ENCODE results near the gene ATP13A1. TPM values are rescaled to one million over a fixed set of nuclear protein-coding genes. Genes with fewer than 3 reads are reported as not detected.

ATP13A1 gene
- total and polyA plus RNA-seq, 7 donors = 6.6 to 145 (median 55.5) TPM

GRCh38 chr19:19626516-19627472, 36.7 kb downstream of the ATP13A1 start:
- H3K9me3 ChIP-seq = no peaks in the 10 kb centered on the region
- WGBS, 2 donors = 94 to 95% methylated on average over 48 of the region's 48 CpGs
- peaks cover 9 to 31% (median 15%) of the 10 kb centered on the region in 3 donors for H3K27me3 ChIP-seq
- TF ChIP-seq POLR2AphosphoS5 (IDR thresholded peaks at IDR 0.05) (no peak), CTCF (IDR thresholded peaks at IDR 0.05) (no peak), EP300 (IDR thresholded peaks at IDR 0.05) (no peak), POLR2A (IDR thresholded peaks at IDR 0.05) (no peak)
- intact Hi-C loops (cut with DNase I) = no loop called here
- DNase-seq = no peak
- H3K36me3 ChIP-seq = no peaks in the 10 kb centered on the region
- H3K4me1 ChIP-seq = peaks cover 0 to 15% (median 14%) of the 10 kb centered on the region in 4 donors
- no peak overlapping the region for H3K4me3 ChIP-seq
- no peak overlapping the region for H3K27ac ChIP-seq

- TF ChIP-seq POLR2A (IDR thresholded peaks at IDR 0.05) = no peak
- no peak for TF ChIP-seq POLR2AphosphoS5 (IDR thresholded peaks at IDR 0.05)
- TF ChIP-seq CTCF (IDR thresholded peaks at IDR 0.05) = no peak
- TF ChIP-seq EP300 (IDR thresholded peaks at IDR 0.05) = no peak
- 96% methylated on average over 19 of the region's 19 CpGs for WGBS, 2 donors
- Histone ChIP-seq H3K36me3 (no peaks in the 10 kb centered on the region), H3K4me3 (no peak overlapping the region), H3K27me3 (peaks cover 9 to 34% (median 15%) of the 10 kb centered on the region in 3 donors), H3K9me3 (no peaks in the 10 kb centered on the region), H3K27ac (no peak overlapping the region), H3K4me1 (peaks cover 0 to 15% (median 14%) of the 10 kb centered on the region in 4 donors)
- intact Hi-C loops (cut with DNase I) = no loop called here
- no peak for DNase-seq
These were observed 39.4 kb downstream of the ATP13A1 start for GRCh38 chr19:19624032-19624570.

- Histone ChIP-seq H3K27me3 (peaks cover 9 to 35% (median 15%) of the 10 kb centered on the region in 3 donors), H3K4me3 (no peak overlapping the region), H3K4me1 (peaks cover 0 to 17% (median 10%) of the 10 kb centered on the region in 4 donors), H3K9me3 (no peaks in the 10 kb centered on the region), H3K36me3 (no peaks in the 10 kb centered on the region), H3K27ac (no peak overlapping the region)
- no peak for DNase-seq
- WGBS, 2 donors = 80 to 93% methylated on average over 5 of the region's 5 CpGs
- intact Hi-C loops (cut with DNase I) = no loop called here
- TF ChIP-seq CTCF (IDR thresholded peaks at IDR 0.05) (no peak), POLR2A (IDR thresholded peaks at IDR 0.05) (no peak), EP300 (IDR thresholded peaks at IDR 0.05) (no peak), POLR2AphosphoS5 (IDR thresholded peaks at IDR 0.05) (no peak)
These were observed 40.1 kb downstream of the ATP13A1 start for GRCh38 chr19:19623383-19623782.

- Histone ChIP-seq H3K4me1 (peaks cover 0 to 10% (median 0%) of the 10 kb centered on the region in 4 donors), H3K27ac (no peak overlapping the region), H3K4me3 (no peak overlapping the region), H3K27me3 (peaks cover 8 to 46% (median 36%) of the 10 kb centered on the region in 3 donors), H3K36me3 (no peaks in the 10 kb centered on the region), H3K9me3 (no peaks in the 10 kb centered on the region)
- 75 to 82% methylated on average over 7 of the region's 7 CpGs for whole genome bisulfite sequencing, 2 donors
- intact Hi-C loops (cut with DNase I) = no loop called here
- no peak for DNase-seq
- TF ChIP-seq EP300 (IDR thresholded peaks at IDR 0.05) = no peak
- TF ChIP-seq POLR2A (IDR thresholded peaks at IDR 0.05) = no peak
- no peak for TF ChIP-seq POLR2AphosphoS5 (IDR thresholded peaks at IDR 0.05)
- TF ChIP-seq CTCF (IDR thresholded peaks at IDR 0.05) = no peak
These were observed 43.6 kb downstream of the ATP13A1 start for GRCh38 chr19:19619849-19620210.
